Activated naive CD4-positive, alpha-beta T cell treated with anti-CD3 and anti-CD28 coated beads, Interleukin-2, amount 10 ng/mL, durations not matched to agents 7 days and 5 days (primary cell): ENCODE measurements around the gene KRTAP10-12.
"Not testable (repeated sequence)": the region's sequence is repeated elsewhere in the genome, so short reads cannot be mapped to it uniquely, and the experiment has no call there.

Source experiments
- CTCF ChIA-PET: fragments of 350-600 bp; sonication (Branson Sonifier 250); formaldehyde crosslinking; loops from one replicate; lab custom pipeline; 2021; ENCODE audit warnings: antibody characterized with exemption; lab: Charles Lee
- DNase-seq: peaks from one replicate; pipeline ENCODE4 v3.0.0-alpha.2; 2020
- H3K27ac Mint-ChIP-seq: one replicate; pipeline ENCODE4 v1.8.0; 2021; ENCODE audit warnings: mild to moderate bottlenecking, moderate library complexity, mixed read lengths
- H3K27me3 Mint-ChIP-seq: one replicate; pipeline ENCODE4 v1.8.0; 2021; ENCODE audit warnings: mild to moderate bottlenecking, mixed read lengths
- H3K36me3 Mint-ChIP-seq: one replicate; pipeline ENCODE4 v1.8.0; 2021; ENCODE audit warnings: mixed read lengths
- H3K4me1 Mint-ChIP-seq: one replicate; pipeline ENCODE4 v1.8.0; 2021; ENCODE audit warnings: mixed read lengths
- H3K4me3 Mint-ChIP-seq: one replicate; pipeline ENCODE4 v1.8.0; 2021; ENCODE audit warnings: mild to moderate bottlenecking, moderate library complexity, mixed read lengths
- H3K9me3 Mint-ChIP-seq: one replicate; pipeline ENCODE4 v1.8.0; 2021; ENCODE audit warnings: mixed read lengths

Gene KRTAP10-12

GRCh38 chr21:44658541-44658910 is 38.4 kb upstream of the KRTAP10-12 start:
- Mint-ChIP-seq H3K27ac (peak overlapping the region; percentile 97), H3K4me3 (no peak overlapping the region), H3K27me3 (peaks cover 6% of the 10 kb centered on the region), H3K36me3 (peaks cover 65% of the 10 kb centered on the region), H3K4me1 (peaks cover 64% of the 10 kb centered on the region), H3K9me3 (peaks cover 65% of the 10 kb centered on the region)
- CTCF ChIA-PET: interaction anchor here (1.6 kb wide), 1 partner anchor 12 kb away, joined by 4 read pairs; the partner anchor contains the start of gene KRTAP10-11
- DNase-seq: no peak

DNA sequence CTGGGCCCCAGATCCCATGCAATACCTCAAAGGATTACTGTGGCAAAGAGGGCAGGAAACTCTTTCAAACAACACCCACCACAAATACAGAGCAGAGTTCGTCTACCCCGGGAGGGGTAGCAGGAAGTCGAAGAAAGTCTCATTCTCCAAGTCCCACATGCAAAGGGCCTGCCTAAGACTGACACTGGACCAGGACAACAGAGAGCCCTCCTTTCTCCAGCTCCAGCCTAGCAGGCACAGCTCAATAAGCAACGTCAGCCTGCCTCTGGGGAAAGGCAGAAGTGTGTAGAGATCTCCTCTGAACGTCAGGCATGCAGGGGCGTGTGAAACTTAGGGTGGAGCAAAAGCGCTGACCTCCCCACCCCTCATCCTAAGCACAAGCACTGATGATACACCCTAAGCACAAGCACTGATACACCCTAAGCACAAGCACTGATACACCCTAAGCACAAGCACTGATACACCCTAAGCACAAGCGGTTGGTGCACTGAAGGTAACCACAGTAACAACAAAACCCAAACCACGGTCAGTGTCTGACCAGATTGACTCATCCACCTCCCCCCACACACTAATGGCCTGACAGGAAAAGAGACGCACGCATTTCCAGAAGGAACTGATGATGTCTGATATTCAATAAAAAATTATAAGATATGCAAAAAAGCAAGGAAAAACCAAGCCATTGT is 37.9 kb upstream of the KRTAP10-12 start:
- no peak overlapping the region for H3K4me3 Mint-ChIP-seq
- CTCF ChIA-PET: no interaction called here
- peaks cover 60% of the 10 kb centered on the region for H3K9me3 Mint-ChIP-seq
- H3K27me3 Mint-ChIP-seq: peaks cover 6% of the 10 kb centered on the region
- H3K27ac Mint-ChIP-seq: peak overlapping the region; percentile 97
- peak; percentile 45 for DNase-seq
- H3K4me1 Mint-ChIP-seq: peaks cover 58% of the 10 kb centered on the region
- peaks cover 60% of the 10 kb centered on the region for H3K36me3 Mint-ChIP-seq

DNA sequence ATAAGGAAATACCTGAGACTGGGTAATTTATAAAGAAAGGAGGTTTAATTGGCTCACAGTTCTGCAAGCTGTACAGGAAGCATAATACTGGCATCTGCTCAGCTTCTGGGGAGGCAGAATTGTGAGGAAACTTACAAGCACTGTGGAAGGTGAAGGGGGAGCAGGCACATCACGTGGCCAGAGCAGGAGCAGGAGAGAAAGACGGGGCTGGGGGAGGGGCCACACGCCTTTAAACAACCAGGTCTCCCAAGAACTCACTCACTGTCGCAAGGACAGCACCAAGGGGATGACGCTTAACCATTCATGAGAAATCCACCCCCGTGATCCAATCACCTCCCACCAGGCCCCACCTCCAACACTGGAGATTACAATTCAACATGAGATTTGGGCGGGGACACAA is 35.4 kb upstream of the KRTAP10-12 start:
- H3K4me3 Mint-ChIP-seq, CTCF ChIA-PET, DNase-seq, H3K27ac Mint-ChIP-seq: not testable (repeated sequence)
- peaks cover 16% of the 10 kb centered on the region for H3K27me3 Mint-ChIP-seq
- peaks cover 49% of the 10 kb centered on the region for H3K9me3 Mint-ChIP-seq
- H3K36me3 Mint-ChIP-seq: peaks cover 42% of the 10 kb centered on the region
- H3K4me1 Mint-ChIP-seq: peaks cover 38% of the 10 kb centered on the region

- Mint-ChIP-seq H3K27ac (no peak overlapping the region), H3K4me1 (peaks cover 7% of the 10 kb centered on the region), H3K27me3 (peaks cover 31% of the 10 kb centered on the region), H3K4me3 (no peak overlapping the region), H3K9me3 (peaks cover 28% of the 10 kb centered on the region), H3K36me3 (peaks cover 14% of the 10 kb centered on the region)
- CTCF ChIA-PET: interaction anchor here (1.0 kb wide), 1 partner anchor 46 kb away, joined by 3 read pairs; no protein-coding TSS in a partner anchor
- DNase-seq: no peak
Observed at GRCh38 chr21:44664691-44665090, 32.3 kb upstream of the KRTAP10-12 start.

- Mint-ChIP-seq H3K27me3 (peaks cover 37% of the 10 kb centered on the region), H3K9me3 (peaks cover 38% of the 10 kb centered on the region), H3K27ac (no peak within 1 kb of the TSS), H3K4me1 (no peaks in the 10 kb centered on the region), H3K4me3 (no peak within 1 kb of the TSS), H3K36me3 (peaks cover 7% of the 10 kb centered on the region)
- CTCF ChIA-PET: no interaction called here
- no peak for DNase-seq
Observed at GRCh38 chr21:44666401-44667320, 30.3 kb upstream of the KRTAP10-12 start, which contains the start of gene KRTAP12-2. TSS of gene KRTAP12-2 (minus strand) at chr21:44666927. CDS start at chr21:44666886, 41 bp downstream.

GRCh38 chr21:44667612-44668011 is 29.4 kb upstream of the KRTAP10-12 start:
- Mint-ChIP-seq H3K4me3 (no peak overlapping the region), H3K9me3 (peaks cover 34% of the 10 kb centered on the region), H3K4me1 (no peaks in the 10 kb centered on the region), H3K27me3 (peaks cover 35% of the 10 kb centered on the region), H3K27ac (no peak overlapping the region), H3K36me3 (peaks cover 3% of the 10 kb centered on the region)
- CTCF ChIA-PET: no interaction called here
- DNase-seq: no peak

GRCh38 chr21:44670642-44671432 is 26.1 kb upstream of the KRTAP10-12 start:
- CTCF ChIA-PET: no interaction called here
- peaks cover 3% of the 10 kb centered on the region for H3K36me3 Mint-ChIP-seq
- DNase-seq: no peak
- H3K4me3 Mint-ChIP-seq: no peak overlapping the region
- peaks cover 39% of the 10 kb centered on the region for H3K9me3 Mint-ChIP-seq
- H3K4me1 Mint-ChIP-seq: no peaks in the 10 kb centered on the region
- H3K27ac Mint-ChIP-seq: no peak overlapping the region
- H3K27me3 Mint-ChIP-seq: peaks cover 41% of the 10 kb centered on the region

DNA sequence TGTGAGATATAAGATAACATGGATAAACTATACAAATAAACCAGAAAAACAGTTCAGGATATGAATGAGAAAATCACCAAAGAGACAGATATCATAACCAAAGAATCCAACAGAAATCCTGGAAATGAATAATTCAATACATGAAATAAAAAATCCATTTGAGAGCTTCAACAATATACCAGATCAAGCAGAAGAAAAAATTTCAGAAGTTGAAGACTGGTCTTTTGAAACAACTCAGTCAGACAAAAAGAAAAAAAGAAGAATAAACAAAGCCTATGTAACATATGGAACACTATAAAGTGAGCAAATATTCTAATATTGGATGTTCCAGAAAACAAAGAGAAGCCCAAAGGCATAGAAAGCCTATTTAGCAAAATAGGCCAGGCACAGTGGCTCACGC is 25.1 kb upstream of the KRTAP10-12 start:
- peaks cover 39% of the 10 kb centered on the region for H3K27me3 Mint-ChIP-seq
- peaks cover 3% of the 10 kb centered on the region for H3K36me3 Mint-ChIP-seq
- CTCF ChIA-PET: no interaction called here
- H3K4me1 Mint-ChIP-seq: no peaks in the 10 kb centered on the region
- H3K27ac Mint-ChIP-seq: no peak overlapping the region
- DNase-seq: no peak
- H3K9me3 Mint-ChIP-seq: peaks cover 39% of the 10 kb centered on the region
- no peak overlapping the region for H3K4me3 Mint-ChIP-seq

- Mint-ChIP-seq H3K36me3 (no peaks in the 10 kb centered on the region), H3K27ac (no peak overlapping the region), H3K9me3 (peaks cover 10% of the 10 kb centered on the region), H3K4me3 (no peak overlapping the region), H3K27me3 (peaks cover 33% of the 10 kb centered on the region), H3K4me1 (no peaks in the 10 kb centered on the region)
- DNase-seq: no peak
- CTCF ChIA-PET: no interaction called here
Observed at GRCh38 chr21:44677881-44678280, 19.1 kb upstream of the KRTAP10-12 start.

- H3K36me3 Mint-ChIP-seq: no peaks in the 10 kb centered on the region
- peaks cover 3% of the 10 kb centered on the region for H3K4me1 Mint-ChIP-seq
- H3K9me3 Mint-ChIP-seq: no peaks in the 10 kb centered on the region
- H3K27ac Mint-ChIP-seq: no peak overlapping the region
- peaks cover 25% of the 10 kb centered on the region for H3K27me3 Mint-ChIP-seq
- CTCF ChIA-PET: no interaction called here
- no peak for DNase-seq
- H3K4me3 Mint-ChIP-seq: no peak overlapping the region
Observed at GRCh38 chr21:44681152-44681551, 15.8 kb upstream of the KRTAP10-12 start.

GRCh38 chr21:44681861-44682579 is 15.0 kb upstream of the KRTAP10-12 start, which contains the start of gene KRTAP12-1:
TSS of gene KRTAP12-1 (minus strand) at chr21:44682163. CDS start at chr21:44682123, 40 bp downstream.
- Mint-ChIP-seq H3K9me3 (no peaks in the 10 kb centered on the region), H3K4me1 (peaks cover 7% of the 10 kb centered on the region), H3K27me3 (peaks cover 24% of the 10 kb centered on the region), H3K4me3 (no peak within 1 kb of the TSS), H3K36me3 (no peaks in the 10 kb centered on the region), H3K27ac (no peak within 1 kb of the TSS)
- DNase-seq: no peak
- CTCF ChIA-PET: no interaction called here

- Mint-ChIP-seq H3K9me3 (no peaks in the 10 kb centered on the region), H3K4me3 (no peak overlapping the region), H3K36me3 (no peaks in the 10 kb centered on the region), H3K27ac (no peak overlapping the region), H3K27me3 (peaks cover 25% of the 10 kb centered on the region), H3K4me1 (peaks cover 7% of the 10 kb centered on the region)
- DNase-seq: no peak
- CTCF ChIA-PET: no interaction called here
Observed at GRCh38 chr21:44682580-44683151, 14.3 kb upstream of the KRTAP10-12 start.

DNA sequence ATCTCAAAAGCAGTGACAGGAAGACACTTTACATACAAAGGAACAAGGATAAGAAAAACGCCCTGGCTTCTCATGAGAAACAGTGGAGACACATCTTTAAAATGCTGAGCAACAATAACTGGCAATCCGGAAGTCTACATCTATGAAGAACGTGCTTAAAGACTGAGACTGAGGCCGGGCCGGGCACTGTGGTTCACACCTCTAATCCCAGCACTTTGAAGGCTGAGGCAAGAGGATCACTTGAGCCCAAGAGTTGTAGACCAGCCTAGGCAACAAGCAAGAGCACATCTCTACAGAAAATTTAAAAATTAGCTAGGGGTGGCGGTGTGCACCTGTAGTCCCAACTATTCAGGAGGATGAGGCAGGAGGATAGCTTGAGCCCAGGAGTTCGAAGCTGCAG is 12.9 kb upstream of the KRTAP10-12 start:
- Mint-ChIP-seq H3K4me1 (peaks cover 7% of the 10 kb centered on the region), H3K27ac (no peak overlapping the region), H3K36me3 (no peaks in the 10 kb centered on the region), H3K27me3 (peaks cover 37% of the 10 kb centered on the region), H3K9me3 (no peaks in the 10 kb centered on the region), H3K4me3 (no peak overlapping the region)
- CTCF ChIA-PET: no interaction called here
- no peak for DNase-seq
